Lower leg skin (tissue), 3 donors: ENCODE results near the gene CASKIN2.

Source experiments
- CTCF ChIP-seq, 3 donors: fragments of 450-650 bp; IDR thresholded peaks; one replicate each; pipeline ENCODE4 v1.5.1; 2016; ENCODE audit warnings: antibody characterized with exemption in 3 of 3, mild to moderate bottlenecking in 3 of 3, moderate library complexity in 2 of 3
- POLR2A ChIP-seq, 2 donors: fragments of 450-650 bp; IDR thresholded peaks; one replicate each; pipeline ENCODE4 v1.6.1; 2016 to 2017; ENCODE audit warnings: antibody characterized with exemption in 2 of 2, mild to moderate bottlenecking in 1 of 2, moderate library complexity in 1 of 2

GRCh38 chr17:75557075-75557851, 41.9 kb upstream of the CASKIN2 start:
- TF ChIP-seq CTCF (IDR thresholded peaks at IDR 0.05) (no peak), POLR2A (IDR thresholded peaks at IDR 0.05) (no peak)
